K562 (cell line): ENCODE data around the gene PDGFA.

Source experiments
- ARNT ChIP-seq, 2 experiments: fragments of 450-650 bp; IDR thresholded peaks; 2 replicates each; pipeline ENCODE4 v1.6.1; 2016; ENCODE audit warnings: mild to moderate bottlenecking in 1 of 2
- CBFB ChIP-seq: sonication (generic); formaldehyde crosslinking; IDR thresholded peaks from 2 replicates; pipeline ENCODE4 v1.4.0; 2020; ENCODE audit warnings: mild to moderate bottlenecking, missing genetic modification reagents
- PHB2 ChIP-seq: fragments of 450-650 bp; IDR thresholded peaks from 2 replicates; pipeline ENCODE4 v1.6.1; 2017; ENCODE audit warnings: low read depth

DNA sequence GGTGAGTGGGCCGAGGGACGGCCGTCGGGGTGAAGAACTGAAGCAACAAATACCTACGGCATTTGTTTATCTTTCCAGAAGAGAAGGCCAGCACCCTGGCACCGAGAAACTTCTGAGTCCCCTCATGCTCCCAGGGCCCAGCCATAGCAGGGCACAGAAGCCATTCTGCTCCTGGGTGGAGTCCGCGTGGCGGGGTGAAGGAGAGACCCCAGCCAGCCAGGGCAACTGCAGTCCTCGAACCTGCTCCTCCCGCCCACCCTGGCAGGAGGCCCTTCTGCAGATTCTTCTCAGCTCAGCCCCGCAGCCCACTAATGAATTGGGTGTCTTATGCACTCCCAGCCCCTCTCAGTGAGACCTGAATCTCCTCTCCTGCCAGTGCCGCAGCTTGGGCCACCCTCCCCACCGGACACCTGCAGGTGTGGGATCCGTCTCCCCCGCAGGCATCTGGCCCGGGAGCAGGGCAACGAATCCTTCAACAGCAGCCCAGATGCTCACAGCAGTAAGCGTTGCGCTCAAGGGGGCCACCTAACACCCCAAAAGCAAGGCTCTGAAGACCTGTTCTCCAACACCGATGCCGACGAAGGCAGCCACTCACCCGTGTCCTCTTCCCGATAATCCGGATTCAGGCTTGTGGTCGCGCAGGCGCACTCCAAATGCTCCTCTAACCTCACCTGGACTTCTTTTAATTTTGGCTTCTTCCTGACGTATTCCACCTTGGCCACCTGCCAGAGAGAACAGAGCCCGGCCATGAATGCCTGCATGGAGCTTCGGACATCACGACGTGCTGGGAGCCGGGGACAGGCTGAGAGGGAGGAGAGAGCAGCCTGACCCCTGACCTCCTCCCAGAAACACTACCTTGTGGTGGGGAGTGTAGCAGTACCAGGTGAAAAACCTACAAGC, 18.9 kb downstream of the PDGFA start:
- TF ChIP-seq CBFB (CRISPR knock-in tag) (no peak), PHB2 (no peak), ARNT (IDR thresholded peaks at IDR 0.05) (no peak)
